ENCODE results near the gene SEC22C.

The SEC22C gene

GRCh38 chr3:42532229-42532628, 49.5 kb downstream of the SEC22C start:
- DNase-seq: no peak

DNA sequence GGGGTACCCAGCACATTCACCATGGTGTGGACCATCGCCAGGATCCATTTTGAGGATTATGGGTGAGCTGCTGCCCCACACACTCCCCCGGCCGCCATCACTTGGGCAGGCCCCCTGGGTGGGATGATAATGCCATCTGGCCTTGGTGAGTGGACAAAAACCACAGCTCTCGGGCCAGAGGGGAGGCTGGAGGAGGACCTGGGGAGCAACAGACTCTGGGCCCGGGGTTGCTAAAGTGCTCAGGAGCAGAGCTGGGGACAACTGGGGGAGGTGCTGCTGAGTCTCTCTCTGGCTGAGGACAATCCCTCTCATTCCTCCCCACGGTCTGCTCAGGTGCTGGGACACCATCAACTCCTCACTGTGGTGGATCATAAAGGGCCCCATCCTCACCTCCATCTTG, 50.3 kb downstream of the SEC22C start:
- DNase-seq: no peak

DNA sequence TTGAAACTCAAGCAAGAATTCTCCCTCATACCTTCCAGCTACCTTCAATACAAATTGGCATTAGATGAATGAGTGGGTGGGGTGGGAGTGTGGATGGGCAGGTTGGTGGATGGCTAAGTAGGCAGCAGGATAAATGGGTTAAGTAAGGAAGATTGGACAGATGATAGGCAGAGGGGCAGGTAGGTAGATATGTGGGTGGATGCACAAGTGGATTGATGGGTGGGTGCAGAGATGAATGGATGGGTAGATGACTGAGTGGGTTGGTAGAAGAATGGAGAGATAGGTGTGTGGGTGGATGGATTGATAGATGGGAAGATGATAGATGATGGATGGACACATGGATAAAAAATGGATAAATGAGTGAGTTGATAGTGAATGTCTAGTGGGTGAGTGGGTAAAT, 51.7 kb downstream of the SEC22C start:
- no peak for DNase-seq

DNA sequence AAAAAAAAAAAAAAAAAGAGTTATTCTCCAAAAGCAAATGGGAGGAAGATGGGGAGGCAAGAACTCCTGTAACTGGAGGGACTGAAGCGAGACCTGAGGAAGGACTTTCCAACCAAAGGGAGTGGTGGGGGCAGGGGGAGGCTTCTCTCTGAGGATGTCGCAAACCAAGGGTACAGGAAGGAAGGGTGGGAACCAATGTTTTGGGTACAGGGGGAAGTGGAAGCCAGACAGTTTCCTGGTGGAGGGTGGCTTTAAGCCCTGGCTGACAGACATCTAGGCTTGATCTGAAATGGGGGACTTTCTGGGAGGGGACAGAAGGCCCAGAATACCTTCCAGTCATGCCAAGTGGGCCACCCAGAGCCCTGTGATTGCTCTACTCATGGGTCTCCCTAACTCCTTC, 52.3 kb downstream of the SEC22C start:
- DNase-seq: no peak

- DNase-seq: no peak
Measured at GRCh38 chr3:42527368-42527917, 54.3 kb downstream of the SEC22C start.

GRCh38 chr3:42526616-42527367, 55.0 kb downstream of the SEC22C start:
- peak; percentile 61 for DNase-seq

GRCh38 chr3:42525736-42526345, 55.9 kb downstream of the SEC22C start:
- no peak for DNase-seq

DNA sequence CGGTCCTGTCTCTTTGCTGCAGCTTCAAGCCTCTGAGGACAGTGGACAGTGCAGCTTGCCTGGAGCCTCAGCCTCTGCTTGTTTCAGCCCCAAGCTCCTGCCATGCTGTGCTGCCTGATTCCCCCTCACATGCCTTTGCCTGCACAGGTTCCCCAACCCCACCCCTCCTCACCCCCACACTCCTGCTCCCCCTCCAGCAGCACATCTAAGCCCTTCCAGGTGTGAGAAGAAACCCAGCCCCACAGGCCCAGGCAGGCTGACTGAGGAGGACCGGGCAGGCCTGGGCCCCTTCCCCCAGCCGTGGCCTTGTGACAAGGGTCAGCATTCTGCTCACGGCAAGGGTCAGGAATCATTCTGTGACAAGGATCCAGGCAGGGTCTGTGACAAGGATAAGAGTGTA, 56.6 kb downstream of the SEC22C start:
- DNase-seq: no peak

DNA sequence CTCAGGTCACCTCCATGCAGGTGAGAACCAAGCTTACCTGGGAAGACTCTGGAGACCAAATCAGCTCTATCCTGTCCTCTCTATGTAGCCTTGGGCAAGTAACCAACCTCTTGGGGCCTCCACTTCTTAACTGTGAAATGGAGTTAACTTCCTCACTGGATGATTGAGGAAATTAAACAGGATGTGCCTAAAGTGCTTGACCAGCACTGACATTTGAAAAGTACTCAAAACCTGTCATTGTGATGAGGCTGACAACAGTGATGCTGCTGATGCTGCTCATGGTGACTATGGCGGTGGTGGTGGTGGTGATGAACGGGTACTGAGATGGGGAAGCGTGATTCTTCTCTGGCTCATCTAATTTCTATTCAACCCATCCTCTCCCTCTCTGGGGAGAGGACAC, 57.0 kb downstream of the SEC22C start:
- DNase-seq: no peak

- DNase-seq: no peak
Measured at GRCh38 chr3:42520906-42521305, 60.9 kb downstream of the SEC22C start.

DNA sequence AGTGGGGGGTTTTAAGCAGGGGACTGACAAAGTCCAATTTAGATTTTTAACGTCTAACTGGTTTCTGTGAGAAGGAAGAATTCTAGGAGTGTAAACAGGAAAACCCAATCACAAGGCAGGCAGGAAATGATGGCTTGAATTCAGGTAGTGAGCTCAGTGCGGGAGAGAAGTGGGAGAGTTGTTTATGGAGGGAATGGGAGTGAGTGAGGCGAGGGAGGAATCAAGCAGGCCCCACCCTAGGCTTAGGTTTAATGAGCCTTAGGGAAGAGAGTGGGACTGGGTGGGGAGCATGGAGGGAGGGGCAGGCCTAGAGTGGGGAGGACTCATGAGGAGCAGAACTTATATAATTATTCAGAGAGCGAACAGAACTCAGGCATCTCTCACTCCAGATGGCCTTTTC, 61.4 kb downstream of the SEC22C start:
- DNase-seq: no peak

DNA sequence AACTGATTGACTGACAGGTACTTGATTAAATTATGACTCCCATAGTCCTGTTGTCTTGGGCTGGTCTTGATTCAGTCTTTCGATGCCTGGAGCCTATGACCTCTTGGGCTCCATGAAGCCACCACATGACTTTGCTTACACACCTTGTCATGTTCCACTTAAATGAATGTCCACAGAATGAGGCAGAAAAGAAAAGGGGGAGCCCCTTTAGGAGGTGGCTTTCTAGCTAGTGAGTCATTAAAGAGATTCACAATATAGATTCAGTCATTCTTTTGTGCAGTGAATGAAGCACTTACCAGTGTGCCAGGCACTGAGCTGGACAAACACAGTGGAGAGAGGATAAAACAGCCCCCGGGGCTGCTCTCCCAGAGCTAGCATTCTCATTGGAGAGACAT, 62.2 kb downstream of the SEC22C start:
- DNase-seq: no peak

GRCh38 chr3:42518800-42519567, 62.8 kb downstream of the SEC22C start:
- DNase-seq: no peak

DNA sequence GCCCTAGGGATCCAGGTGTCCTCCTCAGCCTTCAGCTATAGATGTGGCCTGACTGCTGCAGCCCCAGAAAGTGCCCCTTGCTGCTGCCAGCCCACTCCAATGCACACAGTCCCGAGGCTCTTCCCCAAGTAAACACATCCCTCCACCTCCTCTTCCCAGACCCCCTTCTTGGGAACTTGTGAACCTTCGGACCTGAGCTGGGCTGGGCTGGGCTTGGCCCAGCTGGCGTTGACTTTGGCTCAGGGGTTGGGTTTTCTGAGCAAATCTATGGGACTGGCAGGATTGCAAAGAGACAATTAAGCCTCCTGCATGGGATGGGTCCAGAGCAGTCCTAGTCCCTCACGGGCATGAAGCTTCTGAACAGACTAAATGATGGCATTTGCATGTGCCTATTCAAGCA, 64.7 kb downstream of the SEC22C start:
- DNase-seq: no peak

DNA sequence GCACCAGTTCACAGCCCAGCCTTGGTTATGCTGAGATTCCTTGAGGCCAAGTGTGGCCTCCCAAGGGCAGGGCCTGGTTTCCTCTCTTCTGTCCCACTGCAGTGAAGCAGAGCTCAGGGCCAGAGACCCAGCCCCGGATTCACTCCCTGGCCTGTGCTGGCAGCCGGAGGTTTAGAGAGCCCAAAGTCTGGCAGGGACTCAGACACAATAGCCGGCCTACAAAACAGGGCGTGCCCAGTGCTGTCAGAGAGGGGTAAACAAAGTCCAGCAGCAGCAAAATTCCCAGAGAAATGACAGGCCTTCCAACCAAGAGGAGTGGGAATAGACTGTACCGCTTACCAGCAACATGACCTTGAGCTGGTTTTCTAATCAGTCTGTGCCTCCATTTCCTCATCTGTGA, 65.3 kb downstream of the SEC22C start:
- no peak for DNase-seq

DNA sequence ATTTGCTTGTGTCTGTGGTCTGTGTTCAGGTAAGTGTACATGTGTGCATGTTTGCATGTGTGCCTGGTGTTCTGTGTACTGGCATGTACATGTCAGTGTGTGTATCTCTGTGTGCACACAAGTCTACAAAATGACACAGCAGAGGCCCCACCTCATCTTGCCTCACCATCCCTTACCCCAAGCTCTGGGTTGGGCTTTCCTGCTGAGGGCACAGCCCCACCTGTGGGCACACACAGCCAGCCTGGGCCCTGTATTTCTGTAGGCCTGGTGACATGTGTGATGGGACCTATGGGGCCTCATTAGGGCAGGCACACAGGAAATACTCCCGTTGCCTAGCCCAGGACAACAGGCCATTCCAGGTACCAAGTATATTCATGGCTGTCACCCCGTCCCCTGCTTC, 65.8 kb downstream of the SEC22C start:
- DNase-seq: no peak

DNA sequence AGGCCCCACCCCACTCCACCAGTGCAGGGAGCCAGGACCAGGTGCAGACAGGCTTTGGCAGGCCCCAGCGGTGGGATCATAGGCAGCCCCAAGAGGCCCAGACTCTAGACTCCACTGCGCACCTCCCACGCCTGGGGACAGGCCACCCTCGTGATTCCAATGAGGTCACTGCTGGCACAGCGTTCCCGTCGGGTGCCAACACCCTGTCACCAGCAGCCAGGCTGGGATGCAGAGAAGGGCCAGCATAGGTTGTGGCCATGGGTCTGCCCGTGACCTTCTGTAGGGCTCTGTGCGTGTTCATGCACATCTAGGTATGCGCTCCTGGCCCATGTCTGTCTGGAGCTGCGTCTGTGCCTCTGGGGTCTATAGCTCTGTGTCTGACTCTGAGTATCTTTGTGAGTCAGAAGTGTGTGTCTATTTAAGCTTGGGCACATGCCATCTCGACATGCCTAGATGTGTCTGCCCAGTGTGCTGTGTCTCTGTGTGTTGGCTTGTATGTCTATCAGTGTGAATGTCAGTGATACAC, 66.3 kb downstream of the SEC22C start:
- DNase-seq: no peak

GRCh38 chr3:42514876-42515275, 66.9 kb downstream of the SEC22C start:
- DNase-seq: no peak

DNA sequence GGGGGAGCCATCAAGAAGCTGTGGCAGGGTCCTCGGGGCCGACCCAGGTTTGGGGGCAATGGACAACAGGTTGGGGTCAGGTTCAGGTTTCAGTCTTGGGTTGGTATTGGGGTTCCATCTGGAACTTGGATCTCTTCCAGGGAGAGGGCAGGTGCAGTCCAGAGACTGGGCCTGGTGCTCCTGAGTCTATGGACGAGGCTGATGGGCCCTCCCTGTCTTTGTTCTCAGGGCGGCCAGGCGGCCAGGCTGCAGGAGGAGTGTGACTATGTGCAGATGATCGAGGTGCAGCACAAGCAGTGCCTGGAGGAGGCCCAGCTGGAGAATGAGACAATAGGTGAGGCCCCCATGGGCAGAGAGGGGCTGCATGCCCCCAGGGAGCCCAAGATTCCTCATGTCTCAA, 68.2 kb downstream of the SEC22C start:
- no peak for DNase-seq

- DNase-seq: no peak
Measured at GRCh38 chr3:42513121-42513520, 68.6 kb downstream of the SEC22C start.

- no peak for DNase-seq
Measured at GRCh38 chr3:42511736-42512135, 70.0 kb downstream of the SEC22C start.

- DNase-seq: no peak
Measured at GRCh38 chr3:42511201-42511600, 70.6 kb downstream of the SEC22C start.

- DNase-seq: no peak
Measured at GRCh38 chr3:42510325-42510724, 71.4 kb downstream of the SEC22C start.

- DNase-seq: no peak
Measured at GRCh38 chr3:42509111-42509510, 72.7 kb downstream of the SEC22C start.

Data from activated naive CD4-positive, alpha-beta T cell treated with anti-CD3 and anti-CD28 coated beads, Interleukin-2, amount 50 U/mL, for 16 hours (primary cell).